HEK293 (cell line): Measurements from ENCODE around the gene ANKRD13A.
A peak's percentile ranks its signal among the peaks of the same experiment; 100 is the strongest.

Source experiments
- FEZF1 ChIP-seq: fragments of 450-650 bp; formaldehyde crosslinking; IDR thresholded peaks from 2 replicates; pipeline ENCODE4 v1.5.1; 2016; ENCODE audit warnings: missing biosample characterization, missing genetic modification characterization
- GLI2 ChIP-seq: fragments of 450-650 bp; formaldehyde crosslinking; IDR thresholded peaks from 2 replicates; pipeline ENCODE4; 2017; ENCODE audit warnings: missing biosample characterization, missing genetic modification characterization, low read depth, borderline replicate concordance
- IKZF3 ChIP-seq: fragments of 450-650 bp; IDR thresholded peaks from 2 replicates; pipeline ENCODE4 v1.5.0; 2018; ENCODE audit warnings: missing biosample characterization, mild to moderate bottlenecking, missing genetic modification characterization, moderate library complexity
- KLF1 ChIP-seq: fragments of 450-650 bp; formaldehyde crosslinking; IDR thresholded peaks from 2 replicates; pipeline ENCODE4 v1.5.1; 2016; ENCODE audit warnings: missing biosample characterization, missing genetic modification characterization
- MZF1 ChIP-seq: fragments of 450-650 bp; formaldehyde crosslinking; IDR thresholded peaks from 2 replicates; pipeline ENCODE4 v1.5.1; 2017; ENCODE audit warnings: missing biosample characterization, missing genetic modification characterization, borderline replicate concordance
- SCRT1 ChIP-seq: fragments of 450-650 bp; formaldehyde crosslinking; IDR thresholded peaks from 2 replicates; pipeline ENCODE4 v1.5.1; 2016; ENCODE audit warnings: missing biosample characterization, missing genetic modification characterization, borderline replicate concordance
- YY1 ChIP-seq: fragments of 450-650 bp; formaldehyde crosslinking; IDR thresholded peaks from 2 replicates; pipeline ENCODE4 v1.5.1; 2018; ENCODE audit warnings: missing biosample characterization, missing genetic modification characterization
- ZBTB44 ChIP-seq: fragments of 450-650 bp; IDR thresholded peaks from 2 replicates; pipeline ENCODE4 v1.5.1; 2018; ENCODE audit warnings: missing biosample characterization, mild to moderate bottlenecking, missing genetic modification characterization
- ZBTB48 ChIP-seq: fragments of 450-650 bp; formaldehyde crosslinking; IDR thresholded peaks from 2 replicates; pipeline ENCODE4 v1.5.1; 2016; ENCODE audit warnings: missing biosample characterization, missing genetic modification characterization
- ZEB2 ChIP-seq: fragments of 450-650 bp; formaldehyde crosslinking; IDR thresholded peaks from 2 replicates; pipeline ENCODE4 v1.5.1; 2016; ENCODE audit warnings: missing biosample characterization, missing genetic modification characterization
- ZNF140 ChIP-seq: fragments of 450-650 bp; formaldehyde crosslinking; IDR thresholded peaks from 2 replicates; pipeline ENCODE4 v1.5.1; 2016; ENCODE audit warnings: missing biosample characterization, missing genetic modification characterization
- ZNF16 ChIP-seq: fragments of 450-650 bp; formaldehyde crosslinking; IDR thresholded peaks from 2 replicates; pipeline ENCODE4 v1.5.1; 2016; ENCODE audit warnings: low read depth, missing biosample characterization, missing genetic modification characterization
- ZNF211 ChIP-seq: fragments of 450-650 bp; formaldehyde crosslinking; IDR thresholded peaks from 2 replicates; pipeline ENCODE4 v1.5.1; 2016; ENCODE audit warnings: low read depth, missing biosample characterization, missing genetic modification characterization
- ZNF221 ChIP-seq: fragments of 450-650 bp; formaldehyde crosslinking; IDR thresholded peaks from 2 replicates; pipeline ENCODE4 v1.5.1; 2017; ENCODE audit warnings: missing biosample characterization, missing genetic modification characterization, borderline replicate concordance
- ZNF239 ChIP-seq: fragments of 450-650 bp; formaldehyde crosslinking; IDR thresholded peaks from 2 replicates; pipeline ENCODE4 v1.5.1; 2016; ENCODE audit warnings: missing biosample characterization, missing genetic modification characterization
- ZNF266 ChIP-seq: fragments of 450-650 bp; formaldehyde crosslinking; IDR thresholded peaks from 2 replicates; pipeline ENCODE4 v1.5.1; 2016; ENCODE audit warnings: missing biosample characterization, missing genetic modification characterization, low read depth
- ZNF311 ChIP-seq: fragments of 450-650 bp; formaldehyde crosslinking; IDR thresholded peaks from 2 replicates; pipeline ENCODE4 v1.5.1; 2017; ENCODE audit warnings: missing biosample characterization, missing genetic modification characterization, borderline replicate concordance
- ZNF426 ChIP-seq: fragments of 450-650 bp; formaldehyde crosslinking; IDR thresholded peaks from 2 replicates; pipeline ENCODE4 v1.5.1; 2017; ENCODE audit warnings: missing biosample characterization, missing genetic modification characterization, mild to moderate bottlenecking, inconsistent platforms, moderate library complexity
- ZNF529 ChIP-seq: fragments of 450-650 bp; formaldehyde crosslinking; IDR thresholded peaks from 2 replicates; pipeline ENCODE4 v1.5.1; 2017; ENCODE audit warnings: missing genetic modification characterization, missing biosample characterization; ENCODE audit not compliant: insufficient replicate concordance
- ZNF549 ChIP-seq: fragments of 450-650 bp; IDR thresholded peaks from 2 replicates; pipeline ENCODE4 v1.5.1; 2018; ENCODE audit warnings: missing biosample characterization, missing genetic modification characterization, mild to moderate bottlenecking, inconsistent platforms, moderate library complexity
- ZNF623 ChIP-seq: fragments of 450-650 bp; formaldehyde crosslinking; IDR thresholded peaks from 2 replicates; pipeline ENCODE4 v1.5.1; 2016; ENCODE audit warnings: missing biosample characterization, missing genetic modification characterization
- ZNF626 ChIP-seq: fragments of 450-650 bp; sonication (Bioruptor Pico); formaldehyde crosslinking; IDR thresholded peaks from 2 replicates; pipeline ENCODE4 v1.5.1; 2018; ENCODE audit warnings: missing biosample characterization, missing genetic modification characterization, inconsistent platforms
- ZNF645 ChIP-seq: fragments of 450-650 bp; formaldehyde crosslinking; IDR thresholded peaks from 2 replicates; pipeline ENCODE4; 2016; ENCODE audit warnings: missing biosample characterization, missing genetic modification characterization
- ZNF701 ChIP-seq: fragments of 450-650 bp; formaldehyde crosslinking; IDR thresholded peaks from 2 replicates; pipeline ENCODE4 v1.5.1; 2016; ENCODE audit warnings: missing biosample characterization, missing genetic modification characterization
- ZNF777 ChIP-seq: fragments of 450-650 bp; formaldehyde crosslinking; IDR thresholded peaks from 2 replicates; pipeline ENCODE4 v1.5.1; 2017; ENCODE audit warnings: missing biosample characterization, missing genetic modification characterization, borderline replicate concordance
- ZNF830 ChIP-seq: fragments of 450-650 bp; IDR thresholded peaks from 2 replicates; pipeline ENCODE4 v1.5.0; 2018; ENCODE audit warnings: missing biosample characterization, missing genetic modification characterization, low read depth, mild to moderate bottlenecking, moderate library complexity
- TF ChIP-seq, protein P1 (sequence below): sonication (generic); formaldehyde crosslinking; IDR thresholded peaks from 2 replicates; pipeline ENCODE4 v1.8.1; 2022; ENCODE audit warnings: mild to moderate bottlenecking, moderate library complexity, missing genetic modification reagents
- TF ChIP-seq, protein P2 (sequence below): fragments of 450-650 bp; formaldehyde crosslinking; IDR thresholded peaks from 2 replicates; pipeline ENCODE4 v1.5.1; 2016; ENCODE audit warnings: missing biosample characterization, missing genetic modification characterization
- TF ChIP-seq, protein P3 (sequence below): fragments of 450-650 bp; formaldehyde crosslinking; IDR thresholded peaks from 2 replicates; pipeline ENCODE4 v1.5.0; 2017; ENCODE audit warnings: missing biosample characterization, missing genetic modification characterization, borderline replicate concordance

Gene ANKRD13A

GRCh38 chr12:110048242-110049027, 49.2 kb downstream of the ANKRD13A start, which contains the start of gene C12orf76 (continued):
- TF ChIP-seq SCRT1 (tag by site-specific recombination) (0 out of 2 replicates have a peak, but pooled peaks have one; percentile 8), ZNF830 (tag by site-specific recombination) (no peak), ZNF626 (tag by site-specific recombination) (no peak), ZEB2 (tag by site-specific recombination) (peak; percentile 87), ZNF701 (no peak), MZF1 (tag by site-specific recombination) (0 out of 2 replicates have a peak, but pooled peaks have one; percentile 27), YY1 (tag by site-specific recombination) (peak; percentile 85; the same call in 1 of the 2 replicates), ZNF211 (tag by site-specific recombination) (no peak), GLI2 (tag by site-specific recombination) (no peak; the same call in 1 of the 2 replicates), ZNF16 (tag by site-specific recombination) (no peak), ZNF311 (tag by site-specific recombination) (no peak), ZNF529 (no peak), ZBTB44 (tag by site-specific recombination) (0 out of 2 replicates have a peak, but pooled peaks have one; percentile 28), ZNF777 (tag by site-specific recombination) (peak; percentile 84; the same call in 1 of the 2 replicates), ZNF221 (tag by site-specific recombination) (no peak), ZNF623 (no peak), ZNF645 (tag by site-specific recombination) (no peak), ZNF266 (tag by site-specific recombination) (no peak), ZNF549 (tag by site-specific recombination) (no peak), KLF1 (tag by site-specific recombination) (peak; percentile 82), ZBTB48 (tag by site-specific recombination) (peak; percentile 68; the same call in 1 of the 2 replicates), ZNF140 (tag by site-specific recombination) (no peak; the same call in 1 of the 2 replicates), FEZF1 (no peak), ZNF426 (tag by site-specific recombination) (no peak), IKZF3 (no peak), ZNF239 (peak; percentile 68; the same call in 1 of the 2 replicates)
- TF ChIP-seq, protein P1, sequence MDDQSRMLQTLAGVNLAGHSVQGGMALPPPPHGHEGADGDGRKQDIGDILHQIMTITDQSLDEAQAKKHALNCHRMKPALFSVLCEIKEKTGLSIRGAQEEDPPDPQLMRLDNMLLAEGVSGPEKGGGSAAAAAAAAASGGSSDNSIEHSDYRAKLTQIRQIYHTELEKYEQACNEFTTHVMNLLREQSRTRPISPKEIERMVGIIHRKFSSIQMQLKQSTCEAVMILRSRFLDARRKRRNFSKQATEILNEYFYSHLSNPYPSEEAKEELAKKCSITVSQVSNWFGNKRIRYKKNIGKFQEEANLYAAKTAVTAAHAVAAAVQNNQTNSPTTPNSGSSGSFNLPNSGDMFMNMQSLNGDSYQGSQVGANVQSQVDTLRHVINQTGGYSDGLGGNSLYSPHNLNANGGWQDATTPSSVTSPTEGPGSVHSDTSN = peak; percentile 63; the same call in 1 of the 2 replicates
- TF ChIP-seq, protein P2, sequence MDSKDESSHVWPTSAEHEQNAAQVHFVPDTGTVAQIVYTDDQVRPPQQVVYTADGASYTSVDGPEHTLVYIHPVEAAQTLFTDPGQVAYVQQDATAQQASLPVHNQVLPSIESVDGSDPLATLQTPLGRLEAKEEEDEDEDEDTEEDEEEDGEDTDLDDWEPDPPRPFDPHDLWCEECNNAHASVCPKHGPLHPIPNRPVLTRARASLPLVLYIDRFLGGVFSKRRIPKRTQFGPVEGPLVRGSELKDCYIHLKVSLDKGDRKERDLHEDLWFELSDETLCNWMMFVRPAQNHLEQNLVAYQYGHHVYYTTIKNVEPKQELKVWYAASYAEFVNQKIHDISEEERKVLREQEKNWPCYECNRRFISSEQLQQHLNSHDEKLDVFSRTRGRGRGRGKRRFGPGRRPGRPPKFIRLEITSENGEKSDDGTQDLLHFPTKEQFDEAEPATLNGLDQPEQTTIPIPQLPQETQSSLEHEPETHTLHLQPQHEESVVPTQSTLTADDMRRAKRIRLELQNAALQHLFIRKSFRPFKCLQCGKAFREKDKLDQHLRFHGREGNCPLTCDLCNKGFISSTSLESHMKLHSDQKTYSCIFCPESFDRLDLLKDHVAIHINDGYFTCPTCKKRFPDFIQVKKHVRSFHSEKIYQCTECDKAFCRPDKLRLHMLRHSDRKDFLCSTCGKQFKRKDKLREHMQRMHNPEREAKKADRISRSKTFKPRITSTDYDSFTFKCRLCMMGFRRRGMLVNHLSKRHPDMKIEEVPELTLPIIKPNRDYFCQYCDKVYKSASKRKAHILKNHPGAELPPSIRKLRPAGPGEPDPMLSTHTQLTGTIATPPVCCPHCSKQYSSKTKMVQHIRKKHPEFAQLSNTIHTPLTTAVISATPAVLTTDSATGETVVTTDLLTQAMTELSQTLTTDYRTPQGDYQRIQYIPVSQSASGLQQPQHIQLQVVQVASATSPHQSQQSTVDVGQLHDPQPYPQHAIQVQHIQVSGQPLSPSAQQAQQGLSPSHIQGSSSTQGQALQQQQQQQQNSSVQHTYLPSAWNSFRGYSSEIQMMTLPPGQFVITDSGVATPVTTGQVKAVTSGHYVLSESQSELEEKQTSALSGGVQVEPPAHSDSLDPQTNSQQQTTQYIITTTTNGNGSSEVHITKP (tag by site-specific recombination) = peak; percentile 86
- TF ChIP-seq, protein P3, sequence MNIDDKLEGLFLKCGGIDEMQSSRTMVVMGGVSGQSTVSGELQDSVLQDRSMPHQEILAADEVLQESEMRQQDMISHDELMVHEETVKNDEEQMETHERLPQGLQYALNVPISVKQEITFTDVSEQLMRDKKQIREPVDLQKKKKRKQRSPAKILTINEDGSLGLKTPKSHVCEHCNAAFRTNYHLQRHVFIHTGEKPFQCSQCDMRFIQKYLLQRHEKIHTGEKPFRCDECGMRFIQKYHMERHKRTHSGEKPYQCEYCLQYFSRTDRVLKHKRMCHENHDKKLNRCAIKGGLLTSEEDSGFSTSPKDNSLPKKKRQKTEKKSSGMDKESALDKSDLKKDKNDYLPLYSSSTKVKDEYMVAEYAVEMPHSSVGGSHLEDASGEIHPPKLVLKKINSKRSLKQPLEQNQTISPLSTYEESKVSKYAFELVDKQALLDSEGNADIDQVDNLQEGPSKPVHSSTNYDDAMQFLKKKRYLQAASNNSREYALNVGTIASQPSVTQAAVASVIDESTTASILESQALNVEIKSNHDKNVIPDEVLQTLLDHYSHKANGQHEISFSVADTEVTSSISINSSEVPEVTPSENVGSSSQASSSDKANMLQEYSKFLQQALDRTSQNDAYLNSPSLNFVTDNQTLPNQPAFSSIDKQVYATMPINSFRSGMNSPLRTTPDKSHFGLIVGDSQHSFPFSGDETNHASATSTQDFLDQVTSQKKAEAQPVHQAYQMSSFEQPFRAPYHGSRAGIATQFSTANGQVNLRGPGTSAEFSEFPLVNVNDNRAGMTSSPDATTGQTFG (tag by site-specific recombination) = no peak
